Measurements from ENCODE around the gene DIRAS1.

- TF ChIP-seq EZH2 (IDR thresholded peaks at IDR 0.05; ENCODE audit: borderline replicate concordance, low read length) = no peak
- no peak for TF ChIP-seq CTCF (conservative IDR thresholded peaks at IDR 0.05 in 1 of 2, IDR thresholded peaks at IDR 0.05 in 1 of 2; ENCODE audit: extremely low read depth in 1 of 2, insufficient read depth in 1 of 2, low read depth in 1 of 2, low read length in 2 of 2)
These were observed 7.7 kb upstream of the DIRAS1 start for GRCh38 chr19:2728783-2729387.
